Skin epidermis (tissue), 12 donors: Measurements from ENCODE around the gene SAMD4B.

Source experiments
- H3K27ac ChIP-seq, 21 experiments: fragments of 200-600 bp; sonication (generic) in 11 of 21; one replicate each; pipeline ENCODE4 v1.5.0; 2020; ENCODE audit warnings: mild to moderate bottlenecking in 3 of 21, inconsistent platforms in 2 of 21, moderate library complexity in 2 of 21
- H3K4me3 ChIP-seq, 7 experiments: fragments of 200-600 bp; sonication (generic) in 2 of 7; one replicate each; pipeline ENCODE4 v1.5.0; 2020; ENCODE audit warnings: inconsistent platforms in 2 of 7, mild to moderate bottlenecking in 2 of 7, moderate library complexity in 1 of 7

The SAMD4B gene

DNA sequence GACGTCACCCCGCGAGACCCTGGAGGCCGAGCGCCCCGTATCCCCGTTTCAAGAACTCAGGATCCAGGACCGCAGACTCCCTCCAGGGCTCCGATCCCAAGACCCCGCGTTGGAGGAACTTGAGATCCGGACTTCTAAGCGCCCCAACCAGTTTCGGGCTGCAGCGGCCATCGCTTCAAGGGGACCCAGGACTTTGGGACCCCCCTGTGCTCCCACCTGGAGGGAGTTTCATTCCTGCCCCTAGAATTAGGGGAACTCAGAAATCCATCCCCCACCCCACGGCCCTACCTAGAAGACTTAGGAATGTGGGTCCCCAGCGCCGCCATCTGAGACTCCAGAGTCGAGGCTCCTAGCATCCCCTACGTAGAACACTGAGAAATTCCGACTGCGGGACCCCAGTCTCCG is 70.6 kb downstream of the SAMD4B start:
- Histone ChIP-seq H3K27ac (peak overlapping the region; percentile 64 to 100 (median 91)), H3K4me3 (peak overlapping the region; percentile 54 to 89 (median 82))

DNA sequence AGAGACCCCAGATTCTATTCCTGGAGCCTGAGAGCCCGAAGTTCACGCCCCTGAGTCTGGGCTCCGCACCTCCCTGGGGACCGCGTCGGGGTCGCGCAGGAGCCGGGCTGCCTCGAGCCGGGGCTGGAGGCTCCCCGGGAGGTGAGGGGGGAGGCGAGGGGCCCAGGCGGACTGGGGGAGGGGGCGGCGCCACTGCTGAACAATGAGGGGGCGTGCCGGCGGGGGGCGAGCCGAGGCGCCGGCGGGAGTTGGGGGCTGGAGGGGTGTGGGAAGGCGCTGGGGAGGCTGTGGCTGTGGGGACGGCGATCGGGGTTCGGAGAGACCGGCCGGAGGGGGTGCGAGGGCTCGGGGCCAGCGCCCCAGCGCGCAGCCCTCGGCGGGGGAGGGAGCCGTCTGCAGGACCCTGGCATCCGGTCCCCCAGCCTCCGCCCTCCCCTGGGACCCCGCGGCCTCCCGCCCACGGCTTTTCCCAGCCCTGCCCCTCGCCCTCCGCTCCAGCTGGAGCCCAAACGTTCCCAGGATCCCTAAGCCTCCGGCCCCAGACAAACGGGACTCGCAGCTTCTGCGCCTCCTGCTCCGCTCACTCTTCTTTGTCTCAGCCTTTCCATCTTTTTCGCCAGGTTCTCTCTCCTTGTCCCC is 71.2 kb downstream of the SAMD4B start:
- Histone ChIP-seq H3K27ac (peak overlapping the region; percentile 52 to 100 (median 91)), H3K4me3 (peak overlapping the region; percentile 54 to 89 (median 82))

- peak overlapping the region; percentile 54 to 89 (median 82) for H3K4me3 ChIP-seq
- peak overlapping the region; percentile 52 to 100 (median 91) for H3K27ac ChIP-seq
Measured at GRCh38 chr19:39413911-39414608, 71.8 kb downstream of the SAMD4B start.

DNA sequence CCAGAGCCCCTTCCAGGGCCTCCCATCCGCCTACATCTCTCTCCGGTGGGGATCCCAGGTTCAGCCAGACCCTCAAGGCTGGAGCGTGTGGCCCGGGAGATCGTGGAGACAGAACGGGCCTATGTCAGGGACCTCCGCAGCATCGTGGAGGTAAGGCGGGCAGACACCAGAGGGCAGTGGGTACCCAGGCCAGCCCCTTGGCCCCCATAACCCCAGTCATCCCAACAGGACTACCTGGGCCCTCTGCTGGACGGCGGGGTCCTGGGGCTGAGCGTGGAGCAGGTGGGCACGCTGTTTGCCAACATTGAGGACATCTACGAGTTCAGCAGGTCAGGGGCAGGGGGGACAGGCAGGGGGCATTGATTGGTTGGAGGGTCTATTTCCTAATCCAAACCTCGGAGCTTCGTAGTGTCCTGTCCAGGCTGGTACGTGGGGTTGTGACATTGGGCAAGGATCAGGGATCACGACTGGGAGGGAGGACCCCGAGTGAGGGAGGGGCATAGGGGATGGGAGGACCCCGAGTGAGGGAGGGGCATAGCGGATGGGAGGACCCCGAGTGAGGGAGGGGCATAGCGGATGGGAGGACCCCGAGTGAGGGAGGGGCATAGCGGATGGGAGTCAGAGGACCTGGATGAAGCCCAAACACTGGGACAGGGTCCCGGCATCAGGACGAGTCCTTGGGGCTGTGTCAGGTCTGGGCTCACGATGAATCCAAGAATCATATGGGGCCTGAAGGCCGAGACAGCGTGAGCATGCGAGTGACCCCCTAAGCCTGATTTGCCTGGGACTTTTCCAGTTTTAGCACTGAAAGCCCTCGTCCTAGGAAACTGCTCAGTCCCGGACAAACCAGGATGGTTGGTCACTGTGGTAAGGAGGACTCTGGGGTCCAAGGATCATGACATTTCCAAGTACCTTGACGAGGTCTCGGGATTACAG is 73.2 kb downstream of the SAMD4B start:
- Histone ChIP-seq H3K27ac (peak overlapping the region in 4 of 21 experiments; percentile 53 to 100 (median 89)), H3K4me3 (peak overlapping the region in 2 of 7 experiments; percentile 54 to 82)

DNA sequence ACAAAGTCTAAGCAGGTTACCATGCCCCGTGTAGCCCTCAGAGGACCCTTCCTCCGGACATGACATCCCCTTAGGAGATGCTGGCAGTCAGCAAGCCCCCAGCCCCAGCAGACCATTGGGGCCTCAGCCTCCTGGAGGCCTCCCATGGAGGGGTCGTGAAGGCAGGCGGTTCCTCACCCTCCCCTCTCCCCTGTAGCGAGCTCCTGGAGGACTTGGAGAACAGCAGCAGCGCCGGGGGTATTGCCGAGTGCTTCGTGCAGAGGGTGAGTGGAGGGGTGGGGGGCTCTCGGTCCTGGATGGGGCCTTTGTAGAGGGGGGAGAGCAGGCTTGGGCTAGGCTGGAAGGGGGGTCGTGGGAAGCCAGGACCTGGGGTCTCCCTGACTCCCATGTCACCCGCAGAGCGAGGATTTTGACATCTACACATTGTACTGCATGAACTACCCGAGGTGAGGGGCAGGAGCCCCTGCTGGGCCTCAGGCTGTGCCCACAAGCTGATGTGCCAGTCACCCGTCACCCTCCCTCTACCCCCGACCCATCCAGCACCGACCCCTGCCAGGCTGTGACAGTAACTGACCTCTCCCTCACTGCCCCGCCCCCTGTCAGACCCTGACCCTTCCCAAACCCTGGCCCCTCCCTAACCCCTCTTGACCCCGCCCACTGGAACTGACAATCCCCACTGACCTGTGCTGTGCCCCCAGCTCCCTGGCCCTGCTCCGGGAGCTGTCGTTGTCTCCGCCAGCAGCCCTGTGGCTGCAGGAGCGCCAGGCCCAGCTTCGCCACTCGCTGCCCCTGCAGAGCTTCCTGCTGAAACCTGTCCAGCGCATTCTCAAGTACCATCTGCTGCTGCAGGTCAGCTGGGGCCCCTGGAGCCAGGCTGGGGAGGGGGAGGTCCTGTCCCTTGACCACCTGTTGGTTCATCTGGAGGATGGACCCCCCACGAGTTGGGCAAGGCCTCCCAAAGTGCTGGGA is 74.2 kb downstream of the SAMD4B start:
- H3K27ac ChIP-seq, result peak overlapping the region in 2 of 21 experiments; percentile 14 to 87

DNA sequence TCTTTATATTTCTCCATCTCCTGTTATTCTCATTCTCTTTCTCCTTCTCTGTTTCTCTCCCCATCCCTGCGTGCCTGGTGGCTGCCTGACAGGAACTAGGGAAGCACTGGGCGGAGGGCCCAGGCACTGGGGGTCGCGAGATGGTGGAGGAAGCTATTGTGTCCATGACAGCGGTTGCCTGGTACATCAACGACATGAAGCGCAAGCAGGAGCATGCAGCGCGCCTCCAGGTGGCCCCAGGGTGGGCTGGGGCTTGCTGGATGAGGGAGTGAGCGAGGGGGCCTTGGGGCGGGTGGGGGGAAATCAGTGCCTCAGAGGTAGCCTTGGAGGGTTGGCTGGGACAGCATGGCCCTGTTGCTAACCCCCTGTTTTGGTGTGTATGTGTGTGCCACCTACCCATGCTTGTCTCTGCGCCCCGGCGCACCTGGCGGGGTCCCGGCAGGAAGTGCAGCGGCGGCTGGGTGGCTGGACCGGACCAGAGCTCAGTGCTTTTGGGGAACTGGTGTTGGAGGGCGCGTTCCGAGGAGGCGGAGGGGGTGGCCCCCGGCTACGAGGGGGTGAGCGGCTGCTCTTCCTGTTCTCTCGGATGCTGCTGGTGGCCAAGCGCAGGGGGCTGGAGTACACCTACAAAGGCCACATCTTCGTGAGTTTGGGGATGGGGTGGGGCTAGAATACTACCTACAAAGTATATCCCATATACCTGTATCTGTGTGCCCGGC is 75.4 kb downstream of the SAMD4B start:
- Histone ChIP-seq H3K27ac (no peak overlapping the region), H3K4me3 (no peak overlapping the region)

More for the DNA sequence above, 74.2 kb downstream of the SAMD4B start:
- H3K4me3 ChIP-seq, result peak overlapping the region in 1 of 7 experiments; percentile 3

- Histone ChIP-seq H3K27ac (no peak overlapping the region), H3K4me3 (no peak overlapping the region)
Measured at GRCh38 chr19:39419003-39419402, 76.8 kb downstream of the SAMD4B start.

- Histone ChIP-seq H3K27ac (no peak overlapping the region), H3K4me3 (no peak overlapping the region)
Measured at GRCh38 chr19:39420769-39421168, 78.5 kb downstream of the SAMD4B start.

- Histone ChIP-seq H3K27ac (no peak overlapping the region), H3K4me3 (no peak overlapping the region)
Measured at GRCh38 chr19:39422020-39422419, 79.8 kb downstream of the SAMD4B start.

GRCh38 chr19:39423258-39424086 is 81.3 kb downstream of the SAMD4B start:
- no peak overlapping the region for H3K4me3 ChIP-seq
- no peak overlapping the region for H3K27ac ChIP-seq

GRCh38 chr19:39424934-39425333 is 82.7 kb downstream of the SAMD4B start:
- H3K27ac ChIP-seq, result no peak overlapping the region
- H3K4me3 ChIP-seq, result no peak overlapping the region

DNA sequence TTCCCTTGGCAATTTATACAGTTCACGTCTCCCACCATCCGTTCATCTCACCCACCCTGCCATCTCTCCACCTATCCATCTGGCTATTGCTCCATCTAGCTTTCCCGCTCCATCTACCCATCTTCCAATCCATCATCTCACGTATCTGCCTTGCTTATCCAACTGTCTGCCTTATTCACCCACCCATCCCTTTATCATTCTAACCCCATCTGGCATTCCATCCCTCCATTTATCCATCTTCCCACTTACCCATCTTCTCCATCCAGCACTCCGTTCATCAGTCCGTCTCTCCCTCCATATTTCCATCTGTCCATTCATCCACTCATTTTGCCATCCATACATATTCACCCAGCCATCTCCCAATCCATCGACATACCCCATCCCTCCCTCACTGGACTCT is 83.5 kb downstream of the SAMD4B start:
- Histone ChIP-seq H3K4me3 (no peak overlapping the region), H3K27ac (no peak overlapping the region)

- H3K27ac ChIP-seq, result no peak overlapping the region
- H3K4me3 ChIP-seq, result no peak overlapping the region
Measured at GRCh38 chr19:39426170-39426569, 83.9 kb downstream of the SAMD4B start.

DNA sequence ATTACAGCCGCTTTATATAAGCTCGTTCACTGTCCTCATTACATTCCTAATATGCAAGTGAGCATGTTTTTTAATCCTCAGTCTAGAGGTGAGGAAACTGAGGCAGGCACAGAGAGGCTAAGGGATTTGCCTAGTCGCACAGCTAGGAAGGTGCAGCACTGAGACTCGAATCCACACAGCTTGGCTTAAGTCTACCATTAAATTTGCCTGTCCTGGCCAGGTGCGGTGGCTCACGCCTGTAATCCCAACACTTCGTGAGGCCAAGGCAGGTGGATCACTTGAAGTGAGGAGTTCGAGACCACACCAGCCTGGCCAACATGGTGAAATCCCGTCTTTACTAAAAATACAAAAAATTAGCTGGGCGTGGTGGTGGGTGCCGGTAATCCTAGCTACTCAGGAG is 85.5 kb downstream of the SAMD4B start:
- Histone ChIP-seq H3K27ac (peak overlapping the region in 2 of 21 experiments; percentile 65 to 84), H3K4me3 (no peak overlapping the region)

DNA sequence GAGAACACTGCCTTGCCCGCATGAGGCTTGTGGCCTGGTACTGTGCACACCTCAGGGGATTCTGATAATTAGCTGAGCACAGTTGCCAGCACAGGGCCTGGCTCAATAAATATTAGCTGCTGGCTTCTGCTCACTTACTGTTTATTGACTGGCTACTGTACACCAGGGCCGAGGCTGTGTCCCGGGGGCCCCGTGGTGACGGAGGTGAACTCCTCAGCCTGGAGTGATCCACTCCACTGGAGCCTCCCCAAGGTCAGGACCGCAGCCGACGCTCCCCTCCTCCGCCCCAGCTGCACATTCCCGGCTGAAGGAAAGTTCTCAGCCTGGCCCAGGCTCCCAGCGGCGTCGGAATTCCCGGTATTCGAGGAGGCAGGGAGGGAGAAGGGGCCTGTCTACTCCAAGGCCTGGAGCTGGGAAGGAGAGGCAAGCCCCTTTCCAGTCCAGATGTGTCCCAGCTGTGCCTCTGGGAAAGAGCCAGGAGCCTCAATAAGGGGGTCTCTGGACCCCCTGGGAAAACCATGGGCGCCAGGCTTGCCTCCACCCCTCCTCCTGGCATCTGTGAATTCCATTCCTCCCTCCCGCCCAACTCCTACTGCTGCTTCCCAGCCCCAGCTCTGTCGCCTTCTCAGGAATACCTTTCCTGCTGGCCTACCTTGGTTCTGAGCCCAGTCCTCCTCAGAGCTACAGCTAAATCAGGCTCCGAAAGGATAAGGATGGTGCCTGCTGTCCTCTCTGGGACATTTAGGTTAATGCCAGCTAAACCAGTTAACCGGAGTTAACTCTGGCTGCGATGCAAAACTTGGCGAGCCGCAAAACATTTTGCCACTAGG is 86.3 kb downstream of the SAMD4B start:
- no peak overlapping the region for H3K4me3 ChIP-seq

GRCh38 chr19:39430675-39431593 is 88.7 kb downstream of the SAMD4B start:
- H3K27ac ChIP-seq, result peak overlapping the region; percentile 43 to 98 (median 82)
- no peak overlapping the region for H3K4me3 ChIP-seq

More for the DNA sequence above, 86.3 kb downstream of the SAMD4B start:
- peak overlapping the region in 20 of 21 experiments; percentile 14 to 85 (median 66) for H3K27ac ChIP-seq
